GM18526 (cell line): ENCODE data around the gene SIGLEC5.

Experiments
- POLR2A ChIP-seq: IDR thresholded peaks from 3 replicates; pipeline ENCODE4 v1.6.1; 2011; ENCODE audit not compliant: insufficient read length; ENCODE audit errors: extremely low read depth

SIGLEC5 gene

DNA sequence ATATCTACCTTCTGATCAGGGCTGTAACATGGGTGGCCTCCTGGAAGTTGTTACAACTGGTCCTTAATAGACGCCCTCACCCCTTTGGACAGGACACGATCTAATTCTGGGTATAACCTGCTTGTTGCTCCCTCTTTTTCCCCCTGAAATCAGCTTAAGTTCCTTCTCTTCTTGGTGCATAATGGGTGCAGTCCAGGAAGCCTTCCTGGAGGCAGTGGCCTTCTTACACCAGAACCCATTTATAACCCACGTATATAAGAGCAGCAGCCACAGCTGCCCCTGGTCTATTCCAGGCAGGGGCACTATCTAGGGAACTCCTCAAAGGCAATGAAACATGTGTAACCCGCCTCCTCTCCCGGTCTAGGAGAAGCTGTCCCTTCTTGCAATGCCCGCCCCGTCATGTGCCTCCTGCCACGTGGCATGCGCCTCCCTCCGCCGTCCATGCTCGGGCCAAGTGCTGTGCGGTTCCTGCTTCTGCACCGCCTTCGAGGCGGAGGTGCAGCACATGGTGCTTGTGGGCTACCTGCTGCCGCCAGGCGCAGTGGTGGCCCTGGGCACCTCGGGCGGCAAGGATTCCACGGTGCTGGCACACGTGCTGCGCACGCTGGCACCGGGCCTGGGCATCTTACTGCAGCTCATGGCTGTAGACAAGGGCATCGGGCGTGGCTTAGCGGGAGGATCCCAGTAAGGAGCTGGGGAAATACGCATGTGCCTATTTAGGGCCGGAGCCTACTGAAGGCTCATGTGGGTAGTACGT is 31.9 kb downstream of the SIGLEC5 start:
- TF ChIP-seq POLR2A: no peak

DNA sequence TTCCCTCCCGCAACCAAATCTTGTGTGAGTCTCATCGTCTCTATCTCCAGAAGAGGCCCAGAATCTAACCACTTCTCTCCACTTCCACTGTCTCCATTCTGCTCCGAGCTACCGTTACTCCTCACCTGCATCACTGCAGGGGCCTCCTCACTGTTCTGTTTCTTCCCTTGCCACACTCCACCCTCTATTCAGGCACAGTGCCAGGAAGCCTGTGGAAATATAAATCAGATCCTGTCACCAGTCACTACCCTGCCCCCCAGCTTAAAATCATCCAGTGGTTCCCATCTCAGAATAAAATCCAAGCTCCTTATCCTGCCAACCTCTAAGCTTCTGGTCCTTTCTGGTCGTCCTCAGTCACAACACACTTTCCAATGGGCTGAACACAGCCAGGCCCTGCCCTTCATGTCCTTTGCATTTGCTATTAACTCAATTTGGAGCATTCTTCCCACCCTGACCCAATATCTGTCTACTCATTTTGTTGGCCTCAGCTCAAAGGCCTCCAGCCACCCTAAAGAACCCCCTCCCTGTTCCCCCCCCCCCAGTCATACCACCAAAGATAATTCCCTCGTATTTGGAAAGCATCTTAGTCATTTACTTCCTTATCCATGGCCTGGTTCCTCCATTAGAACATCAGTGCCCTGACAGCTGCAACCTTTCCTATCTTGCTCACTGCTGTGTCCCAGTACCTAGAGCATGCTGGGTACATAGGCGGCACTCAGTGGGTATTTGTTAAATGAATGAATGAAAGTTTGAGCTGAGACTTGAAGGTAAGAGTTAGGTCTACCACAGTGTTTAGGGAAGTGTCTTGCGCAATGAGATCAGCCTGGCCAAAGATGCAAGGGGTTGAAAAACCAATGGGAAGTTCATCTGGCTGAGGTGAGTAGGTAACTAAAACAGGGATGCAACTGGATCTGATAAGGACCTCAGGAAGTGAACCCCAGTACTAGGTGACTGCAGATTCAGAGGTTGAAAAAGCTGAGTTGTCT is 34.7 kb downstream of the SIGLEC5 start:
- no peak for TF ChIP-seq POLR2A

DNA sequence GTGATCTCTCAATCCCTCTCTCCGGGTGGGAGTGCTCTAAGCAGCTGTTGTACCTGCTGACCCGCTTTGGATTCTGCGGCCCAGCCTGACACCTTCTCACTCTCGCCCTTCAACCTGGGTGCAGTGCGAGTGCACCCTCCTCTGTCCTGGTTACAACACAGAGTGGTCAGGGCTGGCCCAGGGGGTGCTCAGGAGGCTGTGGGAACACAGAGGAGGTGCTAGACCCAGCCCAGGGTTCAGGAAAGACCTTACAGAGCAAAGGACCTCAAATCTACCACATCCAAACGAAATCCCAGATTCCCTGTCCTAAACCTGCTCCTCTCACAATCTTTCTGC is 35.5 kb downstream of the SIGLEC5 start:
- TF ChIP-seq POLR2A: no peak

DNA sequence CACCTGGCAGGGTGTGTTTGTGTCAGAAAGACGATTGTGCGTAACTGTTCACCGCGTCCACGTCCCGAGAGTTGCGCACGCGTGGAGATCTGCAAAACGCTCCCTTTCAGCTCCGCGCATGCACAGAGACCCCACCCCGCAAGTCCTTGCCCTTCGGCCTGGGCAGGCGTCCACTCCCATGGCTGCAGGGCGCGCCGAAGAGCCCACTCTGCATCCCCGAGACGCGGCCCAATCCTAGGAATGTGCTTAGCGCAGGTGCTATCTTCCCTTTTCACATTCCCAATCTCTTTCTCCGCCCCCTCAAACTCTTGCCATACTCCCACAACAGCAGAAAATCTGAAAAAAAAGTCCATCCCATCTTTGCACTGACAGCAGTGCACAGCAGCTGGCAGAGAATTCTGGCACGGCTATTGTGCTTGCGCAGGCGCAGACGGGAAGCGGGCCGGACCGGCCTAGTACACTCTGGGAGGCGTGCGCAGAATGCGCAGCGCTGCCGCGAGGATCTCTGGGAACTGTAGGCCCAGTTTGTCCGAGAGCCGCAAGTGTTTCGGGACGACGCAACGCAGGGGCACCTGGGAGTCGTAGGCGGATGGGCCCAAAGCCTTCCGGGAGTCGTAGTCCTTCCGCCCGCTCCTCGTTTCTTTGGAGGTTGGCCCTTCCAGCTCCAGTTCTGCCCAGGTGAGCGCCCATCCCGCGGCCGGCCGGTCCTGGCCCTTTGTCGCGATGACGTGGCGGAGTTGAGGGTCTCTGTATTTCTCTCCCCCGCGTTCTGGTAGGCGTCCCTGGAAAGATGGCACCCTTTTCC is 36.0 kb downstream of the SIGLEC5 start:
- TF ChIP-seq POLR2A: peak; percentile 41

DNA sequence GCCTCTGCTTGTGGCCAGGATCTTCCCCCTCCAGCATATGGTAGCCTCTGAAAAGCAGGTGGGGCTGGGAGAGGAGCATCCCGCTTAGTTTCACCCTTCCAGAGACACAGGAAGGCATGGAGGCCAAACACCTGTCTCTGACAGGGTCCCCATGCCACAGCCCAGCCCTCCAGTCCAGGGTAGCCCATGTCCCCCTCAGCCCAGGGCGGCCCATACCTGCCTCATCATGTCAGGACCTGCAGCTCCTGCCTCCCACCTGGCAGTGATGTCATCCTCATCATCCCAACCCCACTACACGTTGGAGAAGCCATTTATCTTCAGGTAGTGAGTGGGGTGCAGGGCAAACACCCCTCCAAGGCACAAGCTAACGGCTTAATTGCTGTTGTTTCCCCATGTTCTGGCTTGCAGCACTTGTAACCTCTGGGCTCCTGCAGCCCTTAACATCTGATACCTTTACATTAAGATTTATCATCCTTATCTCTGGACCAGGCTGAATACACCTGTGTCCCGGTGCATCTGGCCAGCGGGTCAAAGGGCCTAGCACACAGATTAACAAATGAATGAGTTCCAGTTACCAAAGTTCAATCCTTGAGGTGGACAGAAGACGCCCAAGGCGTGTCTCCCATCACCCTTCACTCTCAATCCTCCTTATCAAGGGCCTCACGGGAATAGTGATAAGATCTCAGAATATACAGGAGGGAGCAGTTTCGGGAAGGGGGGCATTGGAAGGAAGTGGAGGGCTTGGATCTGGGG is 36.9 kb downstream of the SIGLEC5 start:
- TF ChIP-seq POLR2A: no peak

DNA sequence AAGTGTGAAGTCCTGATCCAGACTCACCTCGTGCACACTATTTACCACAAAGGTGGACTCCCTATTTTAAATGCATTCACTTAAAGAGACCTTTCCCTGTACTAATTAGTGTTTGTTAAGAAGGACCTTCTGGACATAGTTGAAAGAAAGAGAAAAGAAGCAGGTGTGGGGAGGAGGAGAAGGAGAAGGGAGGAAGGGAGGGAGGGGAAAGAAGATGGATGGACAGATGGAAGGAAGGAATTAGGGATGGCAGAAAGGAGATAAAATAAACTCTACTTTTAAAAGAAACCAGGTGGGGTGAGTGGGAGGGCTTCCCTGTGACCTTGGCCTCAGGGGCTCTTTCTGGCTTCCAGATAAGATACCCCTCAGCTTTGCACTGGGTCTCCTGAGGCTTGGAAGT is 37.7 kb downstream of the SIGLEC5 start:
- TF ChIP-seq POLR2A: no peak

DNA sequence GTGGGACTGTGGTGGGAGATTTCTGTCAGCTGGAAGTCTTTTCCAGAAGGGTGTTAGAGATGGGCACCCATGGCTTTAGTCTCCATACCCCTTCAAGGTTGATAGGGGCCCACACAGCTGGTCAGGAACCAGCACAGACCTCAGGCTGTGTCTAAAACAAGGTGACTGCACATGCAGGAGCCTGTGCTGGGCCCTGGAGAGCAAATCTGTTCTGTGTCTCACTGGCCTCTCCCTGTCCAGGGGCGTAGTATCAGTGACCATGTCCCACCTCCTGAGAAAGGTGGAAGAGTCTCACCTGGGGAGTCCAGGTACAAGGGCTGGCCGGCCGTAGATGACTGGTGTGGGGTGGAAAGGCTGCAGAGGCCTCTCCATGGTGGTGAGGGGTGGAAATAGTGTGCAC is 39.8 kb downstream of the SIGLEC5 start:
- no peak for TF ChIP-seq POLR2A

DNA sequence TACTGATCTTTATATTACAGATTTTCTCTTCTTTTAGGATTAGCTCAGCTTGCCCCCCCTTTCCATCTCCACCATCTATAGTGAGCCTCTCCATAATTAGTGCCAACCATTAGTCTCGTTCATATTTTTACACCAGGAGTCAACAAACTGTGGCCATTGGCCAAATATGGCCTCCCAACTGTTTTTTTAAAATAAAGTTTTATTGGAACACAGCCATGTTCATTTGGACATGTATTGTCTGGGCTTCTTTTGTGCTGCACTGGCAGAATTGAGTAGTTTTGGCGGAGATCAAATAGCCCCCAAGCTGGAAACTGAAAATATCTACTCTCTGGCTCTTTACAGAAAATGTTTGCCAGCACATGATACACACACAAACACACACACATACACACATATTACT is 40.7 kb downstream of the SIGLEC5 start:
- TF ChIP-seq POLR2A: no peak

DNA sequence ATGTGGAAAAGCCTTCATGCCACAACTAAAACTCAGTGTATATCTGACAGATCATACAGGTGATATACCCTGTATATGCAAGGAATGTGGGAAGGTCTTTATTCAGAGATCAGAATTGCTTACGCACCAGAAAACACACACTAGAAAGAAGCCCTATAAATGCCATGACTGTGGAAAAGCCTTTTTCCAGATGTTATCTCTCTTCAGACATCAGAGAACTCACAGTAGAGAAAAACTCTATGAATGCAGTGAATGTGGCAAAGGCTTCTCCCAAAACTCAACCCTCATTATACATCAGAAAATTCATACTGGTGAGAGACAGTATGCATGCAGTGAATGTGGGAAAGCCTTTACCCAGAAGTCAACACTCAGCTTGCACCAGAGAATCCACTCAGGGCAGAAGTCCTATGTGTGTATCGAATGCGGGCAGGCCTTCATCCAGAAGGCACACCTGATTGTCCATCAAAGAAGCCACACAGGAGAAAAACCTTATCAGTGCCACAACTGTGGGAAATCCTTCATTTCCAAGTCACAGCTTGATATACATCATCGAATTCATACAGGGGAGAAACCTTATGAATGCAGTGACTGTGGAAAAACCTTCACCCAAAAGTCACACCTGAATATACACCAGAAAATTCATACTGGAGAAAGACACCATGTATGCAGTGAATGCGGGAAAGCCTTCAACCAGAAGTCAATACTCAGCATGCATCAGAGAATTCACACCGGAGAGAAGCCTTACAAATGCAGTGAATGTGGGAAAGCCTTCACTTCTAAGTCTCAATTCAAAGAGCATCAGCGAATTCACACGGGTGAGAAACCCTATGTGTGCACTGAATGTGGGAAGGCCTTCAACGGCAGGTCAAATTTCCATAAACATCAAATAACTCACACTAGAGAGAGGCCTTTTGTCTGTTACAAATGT is 42.7 kb downstream of the SIGLEC5 start:
- TF ChIP-seq POLR2A: no peak

DNA sequence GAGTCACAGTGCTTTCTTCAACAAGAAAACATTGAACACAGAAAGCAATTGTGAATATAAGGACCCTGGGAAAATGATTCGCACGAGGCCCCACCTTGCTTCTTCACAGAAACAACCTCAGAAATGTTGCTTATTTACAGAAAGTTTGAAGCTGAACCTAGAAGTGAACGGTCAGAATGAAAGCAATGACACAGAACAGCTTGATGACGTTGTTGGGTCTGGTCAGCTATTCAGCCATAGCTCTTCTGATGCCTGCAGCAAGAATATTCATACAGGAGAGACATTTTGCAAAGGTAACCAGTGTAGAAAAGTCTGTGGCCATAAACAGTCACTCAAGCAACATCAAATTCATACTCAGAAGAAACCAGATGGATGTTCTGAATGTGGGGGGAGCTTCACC is 43.4 kb downstream of the SIGLEC5 start:
- no peak for TF ChIP-seq POLR2A

DNA sequence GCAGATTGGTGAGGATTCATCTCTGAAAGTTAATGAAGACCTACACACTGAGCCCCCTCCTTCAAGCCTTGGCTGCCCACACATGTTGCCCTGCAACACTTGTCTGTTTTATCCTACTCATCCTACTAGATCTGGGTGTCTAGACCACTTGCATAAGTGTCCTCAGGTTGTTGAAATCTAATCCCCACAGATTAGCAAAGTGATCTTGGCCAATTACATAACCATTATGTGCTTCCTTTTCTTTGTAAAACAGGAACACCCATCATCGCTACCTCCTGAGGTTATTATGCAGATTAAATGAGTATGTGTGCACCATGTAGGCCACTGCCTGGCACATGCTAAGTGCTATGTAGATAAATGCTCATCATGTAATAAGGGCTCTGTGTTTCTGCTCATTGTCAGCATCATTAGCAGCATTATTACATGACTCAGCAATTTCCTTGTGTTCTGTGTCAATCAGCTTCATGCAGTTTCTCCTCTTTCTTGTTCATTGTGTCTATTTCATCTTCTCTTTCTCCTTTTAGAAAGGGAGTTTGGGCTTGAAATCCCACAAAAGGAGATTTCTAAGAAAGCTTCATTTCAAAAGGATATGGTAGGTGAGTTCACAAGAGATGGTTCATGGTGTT is 44.0 kb downstream of the SIGLEC5 start:
- no peak for TF ChIP-seq POLR2A

DNA sequence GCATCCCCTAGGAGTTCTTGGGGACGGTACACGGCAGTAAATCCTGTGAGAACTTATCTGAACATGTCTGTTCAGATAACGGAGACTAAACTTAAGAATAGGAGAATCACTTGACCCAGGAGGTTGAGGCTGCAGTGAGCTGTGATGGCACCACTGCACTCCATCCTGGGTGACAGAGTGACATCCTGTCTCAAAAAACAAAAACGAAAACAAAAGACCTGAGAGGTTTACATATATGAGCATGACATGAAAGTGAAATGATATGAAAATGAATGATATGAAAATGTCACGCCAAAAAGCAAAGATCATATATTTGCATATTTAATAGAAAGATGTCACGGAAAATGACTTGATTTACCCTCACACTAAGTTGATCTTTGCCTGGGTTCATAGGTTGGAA is 53.4 kb downstream of the SIGLEC5 start:
- TF ChIP-seq POLR2A: no peak

DNA sequence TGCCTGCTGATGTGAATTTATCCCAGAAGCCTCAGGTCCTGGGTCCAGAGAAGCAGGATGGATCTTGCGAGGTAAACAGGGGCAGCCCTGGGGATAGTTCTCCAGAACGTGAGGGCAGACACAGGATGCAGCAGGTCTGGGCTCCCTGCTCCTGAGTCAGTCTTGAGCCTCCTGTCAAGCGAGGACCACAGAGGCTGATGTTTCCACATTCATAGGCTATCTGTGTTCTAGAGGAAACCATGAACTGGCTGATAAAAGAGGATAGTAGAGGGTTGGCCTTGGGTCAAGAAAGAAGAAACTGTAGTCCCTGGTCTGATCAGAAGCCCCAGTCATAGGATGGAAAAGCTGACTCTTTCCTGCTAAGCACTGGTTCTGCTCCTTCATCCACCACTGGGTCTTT is 56.9 kb downstream of the SIGLEC5 start:
- no peak for TF ChIP-seq POLR2A
